SJSA1 (cell line): Measurements from ENCODE around the gene GTF2H3. TPM values are rescaled to one million over a fixed set of nuclear protein-coding genes. Genes with fewer than 3 reads are reported as not detected.

ENCODE experiments used
- DNase-seq, 2 experiments: peaks; one replicate each; pipeline ENCODE4 v3.0.0-alpha.2; 2015 to 2020; ENCODE audit warnings: low spot score in 2 of 2, low read depth in 1 of 2
- H3K27ac ChIP-seq: fragments of 250-450 bp; sonication (Bioruptor Pico); 2 replicates; pipeline ENCODE4 v1.5.1; 2020; ENCODE audit warnings: mild to moderate bottlenecking, moderate library complexity
- H3K27me3 ChIP-seq: fragments of 250-450 bp; sonication (Bioruptor Pico); replicated peaks from 2 replicates; pipeline ENCODE4 v1.5.1; 2020; ENCODE audit warnings: mild to moderate bottlenecking, moderate library complexity
- H3K36me3 ChIP-seq: fragments of 250-450 bp; sonication (Bioruptor Pico); 2 replicates; pipeline ENCODE4 v1.5.1; 2020; ENCODE audit warnings: mild to moderate bottlenecking
- H3K4me1 ChIP-seq: fragments of 250-450 bp; sonication (Bioruptor Pico); replicated peaks from 2 replicates; pipeline ENCODE4 v1.6.1; 2021; ENCODE audit warnings: mild to moderate bottlenecking
- H3K4me3 ChIP-seq: fragments of 250-450 bp; sonication (Bioruptor Pico); 2 replicates; pipeline ENCODE4 v1.5.1; 2020; ENCODE audit warnings: mild to moderate bottlenecking
- H3K9me3 ChIP-seq: fragments of 250-450 bp; sonication (Bioruptor Pico); replicated peaks from 2 replicates; pipeline ENCODE4 v1.5.1; 2020; ENCODE audit warnings: mild to moderate bottlenecking
- total RNA-seq: library from RNA; depleted of rRNA; stranded (reverse); fragments of >200 nt; shearing (Covaris generic); gene quantifications from 2 replicates; pipeline ENCODE4 v1.2.3, GENCODE V29; 2014; rRNA removed

GTF2H3 gene
- total RNA-seq, 1 experiment from 2014 or later, result 41.1 TPM

GRCh38 chr12:123696646-123697045 lies 63.0 kb downstream of the GTF2H3 start:
- Histone ChIP-seq H3K36me3 (peaks cover 3% of the 10 kb centered on the region), H3K27ac (no peak overlapping the region), H3K4me3 (no peak overlapping the region), H3K27me3 (no peaks in the 10 kb centered on the region), H3K4me1 (no peaks in the 10 kb centered on the region), H3K9me3 (no peaks in the 10 kb centered on the region)
- DNase-seq, result no peak

DNA sequence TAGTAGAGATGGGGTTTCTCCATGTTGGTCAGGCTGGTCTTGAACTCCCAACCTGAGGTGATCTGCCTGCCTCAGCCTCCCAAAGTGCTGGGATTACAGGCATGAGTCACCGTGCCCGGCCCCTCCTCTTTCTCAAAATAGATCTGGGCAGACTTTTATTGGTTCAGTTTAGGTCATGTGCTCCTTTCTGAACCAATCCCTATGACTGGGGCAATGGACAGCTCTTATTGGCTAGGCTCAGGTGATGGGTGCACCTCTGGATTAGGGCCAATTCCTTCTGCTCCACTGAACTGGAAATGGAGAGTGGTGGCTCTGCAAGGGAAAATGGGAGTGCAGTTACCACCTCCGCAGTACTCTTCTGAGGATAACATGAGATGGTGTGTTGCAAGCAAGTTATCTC lies 72.3 kb downstream of the GTF2H3 start:
- H3K9me3 ChIP-seq, result no peaks in the 10 kb centered on the region
- H3K4me1 ChIP-seq, result no peaks in the 10 kb centered on the region; the same call in 1 of the 2 replicates
- H3K4me3 ChIP-seq, result no peak overlapping the region
- DNase-seq, result no peak
- no peaks in the 10 kb centered on the region for H3K36me3 ChIP-seq
- H3K27ac ChIP-seq, result no peak overlapping the region
- no peaks in the 10 kb centered on the region for H3K27me3 ChIP-seq

- DNase-seq, result no peak
- Histone ChIP-seq H3K9me3 (peaks cover 2% of the 10 kb centered on the region), H3K27me3 (no peaks in the 10 kb centered on the region), H3K36me3 (peaks cover 3% of the 10 kb centered on the region), H3K4me1 (peaks cover 6% of the 10 kb centered on the region), H3K4me3 (no peak overlapping the region), H3K27ac (no peak overlapping the region)
Observed at GRCh38 chr12:123707466-123707865, 73.8 kb downstream of the GTF2H3 start.

Other genes starting within 250 kb of the GTF2H3 start
- gene KMT5A, start 249.7 kb upstream of the GTF2H3 start, total RNA-seq, result 42.9 and 61.5 TPM in 2 replicates
- 1.3 and 2.1 TPM in 2 replicates for gene RILPL2, start 197.1 kb upstream of the GTF2H3 start, total RNA-seq
- 7.8 and 17.8 TPM in 2 replicates for gene SNRNP35, start 175.7 kb upstream of the GTF2H3 start, total RNA-seq
- 6.1 and 8.3 TPM in 2 replicates for gene RILPL1, start 100.1 kb upstream of the GTF2H3 start, total RNA-seq
- 251 and 353 TPM in 2 replicates for gene TMED2, start 49.3 kb upstream of the GTF2H3 start, total RNA-seq
- gene DDX55, start 31.7 kb upstream of the GTF2H3 start, total RNA-seq, result 19.5 and 24.7 TPM in 2 replicates
- gene EIF2B1, start 143 bp upstream of the GTF2H3 start, total RNA-seq, result 71.3 and 153 TPM in 2 replicates
- gene TCTN2, start 37.3 kb downstream of the GTF2H3 start, total RNA-seq, result 7.5 and 17.2 TPM in 2 replicates
- 22.2 and 26.1 TPM in 2 replicates for gene ATP6V0A2, start 78.5 kb downstream of the GTF2H3 start, total RNA-seq
- gene DNAH10, start 128.5 kb downstream of the GTF2H3 start, total RNA-seq, result 0.19 and 1.00 TPM in 2 replicates